Stimulated activated CD4-positive, alpha-beta T cell treated with anti-CD3 and anti-CD28 coated beads, Interleukin-2, amount 100 ng/mL, for 48 hours (primary cell): ENCODE measurements around the gene MRPL28.
"Not testable (repeated sequence)": the region's sequence is repeated elsewhere in the genome, so short reads cannot be mapped to it uniquely, and the experiment has no call there.

Experiments
- DNase-seq, 2 donors: peaks; one replicate each; pipeline ENCODE4 v3.0.0-alpha.2; 2020

The MRPL28 gene

GRCh38 chr16:359067-359763 lies 11.1 kb downstream of the MRPL28 start:
- DNase-seq = no peak

DNA sequence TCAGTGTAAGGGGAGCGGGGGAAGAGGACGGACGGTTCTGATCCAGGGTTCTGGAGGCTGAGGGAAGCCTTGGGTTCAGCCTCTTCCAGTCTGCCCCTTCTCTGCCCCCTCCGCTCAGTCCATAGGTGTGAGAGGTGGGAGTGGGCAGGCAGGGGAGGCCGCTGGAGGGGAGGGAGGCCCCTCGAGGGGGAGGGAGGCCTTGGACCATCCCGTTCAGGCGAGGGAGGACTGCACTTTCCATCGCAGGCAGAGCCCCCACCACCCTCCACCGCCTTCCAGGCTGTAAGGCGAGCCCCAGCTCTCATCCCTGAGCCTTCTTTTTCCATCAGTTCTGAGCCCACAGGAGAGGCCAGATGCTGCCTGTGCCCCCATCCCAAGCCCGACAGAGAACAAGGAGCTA lies 13.6 kb downstream of the MRPL28 start:
- DNase-seq = no peak

GRCh38 chr16:354971-355461 lies 15.3 kb downstream of the MRPL28 start:
- no peak for DNase-seq

GRCh38 chr16:354291-354881 lies 16.0 kb downstream of the MRPL28 start:
- DNase-seq = no peak

DNA sequence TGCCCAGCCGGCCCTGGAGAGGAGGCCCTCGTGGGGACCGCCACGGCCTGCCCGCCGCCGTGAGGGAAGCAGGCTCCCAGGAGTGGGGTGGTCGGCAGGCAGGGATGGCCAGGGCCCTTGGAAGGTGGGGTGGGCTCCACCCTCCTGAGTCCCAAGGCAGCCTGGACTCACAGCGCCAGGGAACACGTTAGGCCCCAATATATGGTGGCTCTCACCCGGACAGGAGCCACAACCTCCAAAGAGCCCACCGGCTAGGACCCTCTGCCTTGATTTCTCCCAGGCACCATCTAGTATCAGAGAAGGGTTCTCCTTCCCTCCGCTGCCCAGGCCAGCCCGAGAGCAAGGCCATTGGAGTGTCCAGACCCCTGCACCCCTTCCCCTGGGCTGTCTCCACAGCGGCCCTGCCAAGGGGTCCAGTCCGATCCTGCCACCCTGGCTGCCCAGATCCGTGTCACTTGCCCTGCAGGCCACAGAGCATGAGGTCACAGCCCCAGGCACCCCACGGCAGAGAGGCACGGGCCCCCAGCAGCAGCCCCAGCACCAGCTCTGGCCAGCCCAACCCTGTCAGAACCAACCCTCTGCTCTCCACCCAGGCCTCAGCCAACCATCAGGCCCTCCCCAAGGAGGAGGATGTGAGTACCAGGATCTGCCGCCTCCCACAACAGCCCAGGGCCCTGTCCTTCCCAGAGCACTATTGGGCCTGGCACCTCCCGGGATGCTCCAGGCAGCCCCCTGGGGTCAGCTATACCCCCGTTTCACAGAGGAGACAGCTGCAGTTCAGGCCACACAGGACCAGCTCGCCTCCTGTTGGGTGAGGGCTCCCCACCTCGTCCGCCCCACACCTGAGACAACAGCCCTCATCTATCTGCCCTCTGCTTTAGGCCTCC lies 16.7 kb downstream of the MRPL28 start:
- no peak for DNase-seq

- peak; percentile 100 for DNase-seq
Observed at GRCh38 chr16:352547-353403, 17.6 kb downstream of the MRPL28 start, which contains the start of gene AXIN1. Gene AXIN1, minus strand, starts transcription at chr16:352723. Its CDS starts 5,698 bp downstream, at chr16:347025.

- peak in 1 of 2 donors; percentile 27 for DNase-seq
Observed at GRCh38 chr16:351804-352520, 18.4 kb downstream of the MRPL28 start.

DNA sequence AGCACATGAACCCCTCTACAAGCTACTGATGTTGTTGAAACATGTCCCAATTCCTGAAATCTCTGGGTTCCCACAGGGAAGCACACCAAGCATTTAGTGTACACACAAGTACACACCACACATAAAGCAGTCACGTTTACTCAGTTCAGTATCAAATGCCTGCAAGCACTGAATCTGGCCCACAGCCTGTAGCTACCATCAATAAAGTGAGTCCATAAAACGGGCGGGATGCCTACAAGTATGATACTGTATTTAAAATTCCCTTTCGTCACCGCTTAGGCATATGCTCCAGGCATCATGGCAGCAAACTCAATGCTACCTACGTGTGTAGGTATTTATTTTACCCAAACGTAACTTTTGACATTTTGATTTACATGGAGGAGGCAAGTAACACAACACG lies 20.1 kb downstream of the MRPL28 start:
- no peak for DNase-seq

- DNase-seq = no peak
Observed at GRCh38 chr16:349211-349610, 21.1 kb downstream of the MRPL28 start.

- not testable (repeated sequence) for DNase-seq
Observed at GRCh38 chr16:348495-348894, 21.8 kb downstream of the MRPL28 start.

GRCh38 chr16:347203-347602 lies 23.1 kb downstream of the MRPL28 start:
- no peak for DNase-seq

- no peak for DNase-seq
Observed at GRCh38 chr16:346587-346986, 23.8 kb downstream of the MRPL28 start.

- no peak for DNase-seq
Observed at GRCh38 chr16:345772-346171, 24.6 kb downstream of the MRPL28 start.

DNA sequence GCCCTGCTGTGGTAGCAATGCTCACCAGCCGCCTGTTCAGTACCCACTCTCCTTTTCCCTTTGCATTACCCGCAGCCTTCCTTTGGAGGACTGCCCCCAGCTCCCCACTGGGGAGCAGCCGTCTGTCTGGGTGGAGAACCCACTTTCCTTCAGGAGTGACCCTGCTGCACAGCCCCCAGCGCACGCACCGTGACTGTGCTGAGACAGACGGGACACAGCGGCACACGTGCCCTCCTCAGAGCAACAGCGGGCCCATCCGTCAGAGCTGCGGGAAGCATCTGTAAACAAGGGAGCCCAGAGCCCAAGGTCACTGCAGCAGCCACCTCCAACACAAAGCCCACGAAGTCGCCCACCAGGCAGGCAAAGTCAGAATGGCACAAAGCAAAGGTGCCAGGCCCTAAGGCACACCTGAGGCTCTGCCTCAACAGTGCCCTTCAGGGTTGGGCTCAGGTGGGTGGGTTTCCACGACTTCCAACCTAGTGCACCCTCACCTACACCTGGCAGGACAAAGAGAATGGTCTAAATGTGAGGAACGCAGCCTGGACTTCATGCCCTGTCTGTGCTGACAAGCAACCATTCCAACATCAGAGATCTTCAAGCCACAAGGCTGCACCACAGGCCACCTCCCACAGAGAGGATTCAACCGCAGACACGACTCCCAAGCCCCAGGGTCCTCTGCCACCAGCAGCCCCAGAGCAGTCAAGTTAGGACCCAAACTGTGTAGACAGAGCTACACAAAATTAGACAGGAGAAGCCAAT lies 27.7 kb downstream of the MRPL28 start:
- no peak for DNase-seq

DNA sequence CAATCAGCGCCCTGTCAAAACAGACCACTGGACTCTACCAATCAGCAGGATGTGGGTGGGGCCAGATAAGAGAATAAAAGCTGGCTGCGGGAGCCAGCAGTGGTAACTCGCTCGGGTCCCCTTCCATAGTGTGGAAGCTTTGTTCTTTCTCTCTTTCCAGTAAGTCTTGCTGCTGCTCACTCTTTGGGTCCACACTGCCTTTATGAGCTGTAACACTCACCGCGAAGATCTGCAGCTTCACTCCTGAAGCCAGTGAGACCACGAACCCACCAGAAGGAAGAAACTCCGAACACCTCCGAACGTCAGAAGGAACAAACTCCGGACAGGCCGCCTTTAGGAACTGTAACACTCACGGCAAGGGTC lies 28.4 kb downstream of the MRPL28 start:
- DNase-seq = not testable (repeated sequence)

- not testable (repeated sequence) for DNase-seq
Observed at GRCh38 chr16:341095-341973, 29.0 kb downstream of the MRPL28 start.

GRCh38 chr16:340370-341091 lies 29.8 kb downstream of the MRPL28 start:
- DNase-seq = no peak

DNA sequence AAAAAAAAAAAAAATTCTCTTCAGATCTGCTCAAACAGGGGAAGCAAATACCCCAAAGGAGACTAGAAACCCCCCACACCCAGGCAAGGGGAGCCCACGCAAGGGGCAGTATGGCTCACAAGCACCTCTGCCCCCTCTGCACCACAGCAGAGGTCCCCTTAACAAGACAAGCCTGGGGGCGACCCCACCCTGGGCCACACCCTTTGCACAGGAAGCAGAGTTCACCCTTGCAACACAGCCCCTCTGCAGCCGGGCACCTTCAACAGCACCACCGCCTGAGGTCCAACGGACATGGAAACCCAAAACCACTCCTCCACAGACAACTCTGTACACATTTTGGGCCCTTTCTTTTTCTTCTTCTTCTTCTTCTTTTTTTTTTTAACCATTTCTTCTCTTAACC lies 30.7 kb downstream of the MRPL28 start:
- no peak for DNase-seq

DNA sequence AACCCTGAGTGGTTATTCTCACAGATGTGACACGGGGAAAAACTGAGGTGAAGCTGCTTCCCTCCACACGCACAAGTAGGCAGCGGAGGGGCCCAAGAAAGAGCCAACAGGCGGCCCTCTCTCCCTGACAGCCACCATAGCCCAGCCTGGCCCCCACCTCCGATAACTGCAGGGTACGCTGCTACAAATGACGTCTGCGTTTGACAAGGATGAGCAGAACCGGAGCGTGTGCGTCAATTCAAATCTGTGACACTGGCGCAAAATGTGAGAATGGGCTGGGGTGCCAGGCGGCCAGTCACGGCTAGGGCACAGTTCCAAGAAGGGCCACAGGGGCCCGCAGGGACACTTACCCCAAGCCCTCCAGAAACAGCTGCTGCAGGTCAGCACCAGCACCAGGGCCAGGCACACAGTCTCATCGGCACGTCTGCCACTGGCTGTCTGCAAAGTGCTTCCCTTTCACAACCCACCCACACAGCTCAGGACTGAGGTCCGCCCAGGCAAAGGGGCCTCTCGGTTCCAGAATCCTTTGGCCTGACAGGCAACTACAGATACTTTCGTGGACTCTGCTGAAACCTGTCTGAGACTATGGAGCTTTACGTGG lies 32.3 kb downstream of the MRPL28 start:
- no peak for DNase-seq
